Activated gamma-delta T cell treated with anti-CD3 and anti-CD28 coated beads, Interleukin-2, amount 50 U/mL, for 16 hours (primary cell): ENCODE results near the gene FHIP1B.

Experiments used
- DNase-seq: peaks from one replicate; pipeline ENCODE4 v3.0.0-alpha.2; 2020; ENCODE audit warnings: low read depth

The FHIP1B gene

GRCh38 chr11:6238902-6239301, 4.5 kb upstream of the FHIP1B start, which contains the start of gene CNGA4:
TSS of gene CNGA4 (plus strand) at chr11:6239089. CDS start at chr11:6239207, 118 bp downstream.
- DNase-seq, result no peak

GRCh38 chr11:6237761-6238302, 3.4 kb upstream of the FHIP1B start:
- DNase-seq, result no peak

GRCh38 chr11:6237266-6237665, 2.8 kb upstream of the FHIP1B start:
- DNase-seq, result no peak

- no peak for DNase-seq
Observed at GRCh38 chr11:6233984-6234386, 451 bp downstream of the FHIP1B start.

- no peak for DNase-seq
Observed at GRCh38 chr11:6232899-6233298, 1.5 kb downstream of the FHIP1B start.

- no peak for DNase-seq
Observed at GRCh38 chr11:6229911-6230310, 4.5 kb downstream of the FHIP1B start.

- DNase-seq, result no peak
Observed at GRCh38 chr11:6228520-6228919, 5.9 kb downstream of the FHIP1B start.

GRCh38 chr11:6225896-6226295, 8.5 kb downstream of the FHIP1B start:
- DNase-seq, result no peak

GRCh38 chr11:6225024-6225423, 9.4 kb downstream of the FHIP1B start:
- DNase-seq, result no peak

- no peak for DNase-seq
Observed at GRCh38 chr11:6224421-6224820, 10.0 kb downstream of the FHIP1B start.

GRCh38 chr11:6223854-6224253, 10.6 kb downstream of the FHIP1B start:
- DNase-seq, result no peak

GRCh38 chr11:6219359-6219758, 15.1 kb downstream of the FHIP1B start:
- no peak for DNase-seq

- no peak for DNase-seq
Observed at GRCh38 chr11:6217722-6218121, 16.7 kb downstream of the FHIP1B start.

GRCh38 chr11:6216501-6216900, 17.9 kb downstream of the FHIP1B start:
- no peak for DNase-seq

- DNase-seq, result no peak
Observed at GRCh38 chr11:6214530-6214929, 19.9 kb downstream of the FHIP1B start.

- DNase-seq, result no peak
Observed at GRCh38 chr11:6210274-6210955, 24.0 kb downstream of the FHIP1B start.

- no peak for DNase-seq
Observed at GRCh38 chr11:6209801-6210200, 24.6 kb downstream of the FHIP1B start.

- no peak for DNase-seq
Observed at GRCh38 chr11:6206456-6207180, 27.8 kb downstream of the FHIP1B start.

- no peak for DNase-seq
Observed at GRCh38 chr11:6205366-6205765, 29.1 kb downstream of the FHIP1B start, which contains the start of gene C11orf42. TSS of gene C11orf42 (plus strand) at chr11:6205557. CDS start at chr11:6205616, 59 bp downstream.

GRCh38 chr11:6204706-6205105, 29.7 kb downstream of the FHIP1B start:
- no peak for DNase-seq

- DNase-seq, result no peak
Observed at GRCh38 chr11:6203327-6203726, 31.1 kb downstream of the FHIP1B start.

- DNase-seq, result no peak
Observed at GRCh38 chr11:6202041-6202440, 32.4 kb downstream of the FHIP1B start.

GRCh38 chr11:6201481-6201880, 33.0 kb downstream of the FHIP1B start:
- DNase-seq, result no peak
